ENCODE results near the gene UPK1A.

GRCh38 chr19:35663981-35664380, 2.3 kb upstream of the UPK1A start:
- no peak for TF ChIP-seq CTCF (IDR thresholded peaks at IDR 0.05)
- no peak for TF ChIP-seq POLR2A (IDR thresholded peaks at IDR 0.05)
